HCT116 (cell line): ENCODE results near the gene RAPGEF1. TPM values are rescaled to one million over a fixed set of nuclear protein-coding genes. Genes with fewer than 3 reads are reported as not detected.

Experiments used
- ATAC-seq: fragments of 200-7000 bp; cut with Tn5 transposase; 2 replicates; pipeline ENCODE4 v1.9.1; 2020; ENCODE audit warnings: mild to moderate bottlenecking, moderate library complexity
- BruUV-seq: library from RNA; stranded (reverse); fragments of 400-500 nt; replicated peaks from 2 replicates; lab custom pipeline; 2021; lab: Mats Ljungman, UMichigan
- CTCF ChIA-PET: fragments of 300-600 bp; sonication (Branson Sonifier 250); formaldehyde crosslinking; loops from one replicate; lab custom pipeline; 2021; ENCODE audit warnings: antibody characterized with exemption; lab: Charles Lee
- POLR2A ChIA-PET: fragments of 300-600, 350-600 bp; sonication (Branson Sonifier 250); formaldehyde crosslinking; loops from one replicate; lab custom pipeline; 2021; ENCODE audit warnings: antibody characterized with exemption; lab: Charles Lee
- RAD21 ChIA-PET, 2 experiments: fragments of 300-600 bp; sonication (Branson Sonifier 250); formaldehyde crosslinking; loops; one replicate each; lab custom pipeline; 2023; ENCODE audit warnings: low total read pairs in 2 of 2; ENCODE audit not compliant: uncharacterized antibody in 2 of 2, unreplicated experiment in 2 of 2, low non-redundant PET in 1 of 2; lab: Charles Lee
- DNase-seq: peaks from one replicate; pipeline ENCODE4 v3.0.0-alpha.2; 2010; ENCODE audit warnings: low read depth, low spot score
- H2AFZ ChIP-seq: fragments of 200-600 bp; shearing (Covaris generic), sonication (generic); 2 replicates; pipeline ENCODE4 v1.6.1; 2017; ENCODE audit warnings: low read depth, mixed run types, mixed read lengths, antibody characterized with exemption, low read length; ENCODE audit not compliant: poor library complexity, severe bottlenecking
- H3K27ac ChIP-seq: 2 replicates; pipeline ENCODE4 v1.5.1; 2012; ENCODE audit warnings: low read depth, low read length
- H3K27me3 ChIP-seq: fragments of 200-600 bp; sonication (generic); 2 replicates; pipeline ENCODE4 v1.6.1; 2016; ENCODE audit warnings: mixed run types, low read length, mixed read lengths; ENCODE audit not compliant: insufficient read depth
- H3K36me3 ChIP-seq, 2 experiments: fragments of 200-500 bp in 1 of 2; fragments of 200-600 bp in 1 of 2; sonication (Bioruptor generic) in 1 of 2; sonication (generic) in 1 of 2; 2 replicates each; pipeline versions ENCODE4 v1.5.1 to v1.6.1; 2014 to 2016; ENCODE audit warnings: low read length in 2 of 2, inconsistent platforms in 1 of 2, mixed read lengths in 1 of 2, mixed run types in 1 of 2; ENCODE audit not compliant: insufficient read depth in 2 of 2, control insufficient read depth in 1 of 2
- H3K4me1 ChIP-seq, 2 experiments: fragments of 200-600 bp in 1 of 2; sonication (generic) in 1 of 2; 2 replicates each; pipeline versions ENCODE4 v1.5.1 to v1.6.1; 2012 to 2017; ENCODE audit warnings: low read length in 2 of 2, inconsistent platforms in 1 of 2, mild to moderate bottlenecking in 1 of 2, mixed read lengths in 1 of 2, mixed run types in 1 of 2, moderate library complexity in 1 of 2; ENCODE audit not compliant: insufficient read depth in 2 of 2, control insufficient read depth in 1 of 2
- H3K4me2 ChIP-seq: fragments of 200-600 bp; sonication (generic); 2 replicates; pipeline ENCODE4 v1.6.1; 2017; ENCODE audit warnings: mixed run types, low read length, mixed read lengths
- H3K4me3 ChIP-seq, 2 experiments: fragments of 200-600 bp in 1 of 2; sonication (generic) in 1 of 2; replicated peaks in 1 of 2; 2 replicates each; pipeline ENCODE4 v1.5.1; 2011 to 2016; ENCODE audit warnings: low read length in 2 of 2, control low read depth in 1 of 2, low read depth in 1 of 2, mild to moderate bottlenecking in 1 of 2, mixed read lengths in 1 of 2, mixed run types in 1 of 2
- H3K79me2 ChIP-seq: fragments of 200-600 bp; sonication (generic); 2 replicates; pipeline ENCODE4 v1.6.1; 2017; ENCODE audit warnings: mild to moderate bottlenecking, mixed run types, low read length, moderate library complexity, mixed read lengths; ENCODE audit not compliant: insufficient read depth
- H3K9ac ChIP-seq: fragments of 200-600 bp; sonication (generic); 2 replicates; pipeline ENCODE4 v1.6.1; 2016; ENCODE audit warnings: low read length, mixed read lengths
- H3K9me2 ChIP-seq: fragments of 200-600 bp; sonication (generic), shearing (Covaris generic); 2 replicates; pipeline ENCODE4 v1.6.1; 2017; ENCODE audit warnings: mixed run types, mild to moderate bottlenecking, moderate library complexity; ENCODE audit not compliant: insufficient read depth
- H3K9me3 ChIP-seq, 2 experiments: fragments of 200-500 bp in 1 of 2; fragments of 200-600 bp in 1 of 2; sonication (Bioruptor generic) in 1 of 2; sonication (generic) in 1 of 2; 2 replicates each; pipeline ENCODE4 v1.6.1; 2014 to 2017; ENCODE audit warnings: low read length in 2 of 2, mixed read lengths in 2 of 2, inconsistent platforms in 1 of 2, low read depth in 1 of 2, mild to moderate bottlenecking in 1 of 2, mixed run types in 1 of 2, moderate library complexity in 1 of 2; ENCODE audit not compliant: control insufficient read depth in 1 of 2, insufficient read depth in 1 of 2
- H4K20me1 ChIP-seq: fragments of 200-600 bp; sonication (generic), shearing (Covaris generic); 2 replicates; pipeline ENCODE4 v1.6.1; 2017; ENCODE audit warnings: mixed run types, mild to moderate bottlenecking, moderate library complexity; ENCODE audit not compliant: insufficient read depth
- ATF3 ChIP-seq: IDR thresholded peaks from 2 replicates; pipeline ENCODE4 v1.6.1; 2012
- CBX3 ChIP-seq: IDR thresholded peaks from 2 replicates; pipeline ENCODE4 v1.6.1; 2012; ENCODE audit warnings: low read depth
- CEBPB ChIP-seq: IDR thresholded peaks from 2 replicates; pipeline ENCODE4 v1.6.1; 2012; ENCODE audit warnings: low read depth
- CTCF ChIP-seq, 3 experiments: fragments of 200-600 bp in 1 of 3; sonication (generic) in 1 of 3; IDR thresholded peaks in 2 of 3; conservative IDR thresholded peaks in 1 of 3; 2 replicates each; pipeline ENCODE4 v1.5.1; 2012 to 2017; ENCODE audit warnings: low read depth in 2 of 3, low read length in 2 of 3, antibody characterized with exemption in 1 of 3, borderline replicate concordance in 1 of 3, control low read depth in 1 of 3, mild to moderate bottlenecking in 1 of 3, mixed read lengths in 1 of 3, mixed run types in 1 of 3, moderate library complexity in 1 of 3; ENCODE audit not compliant: insufficient read depth in 1 of 3
- ELF1 ChIP-seq: IDR thresholded peaks from 2 replicates; pipeline ENCODE4 v1.6.1; 2012; ENCODE audit warnings: low read depth, borderline replicate concordance
- EZH2 ChIP-seq: fragments of 200-600 bp; sonication (generic); IDR thresholded peaks from 2 replicates; pipeline ENCODE4 v1.6.1; 2017; ENCODE audit warnings: antibody characterized with exemption, mixed run types
- FOSL1 ChIP-seq: IDR thresholded peaks from 2 replicates; pipeline ENCODE4 v1.6.1; 2012; ENCODE audit warnings: low read depth
- JUND ChIP-seq: IDR thresholded peaks from 2 replicates; pipeline ENCODE4 v1.6.1; 2012
- MAX ChIP-seq: IDR thresholded peaks from 2 replicates; pipeline ENCODE4 v1.6.1; 2012
- POLR2A ChIP-seq: IDR thresholded peaks from 2 replicates; pipeline ENCODE4 v1.7.0; 2011; ENCODE audit warnings: borderline replicate concordance; ENCODE audit not compliant: insufficient read depth, insufficient read length; ENCODE audit errors: extremely low read depth
- POLR2AphosphoS5 ChIP-seq: IDR thresholded peaks from 2 replicates; pipeline ENCODE4 v1.6.1; 2011; ENCODE audit warnings: mild to moderate bottlenecking, low read depth, low read length, moderate library complexity
- RAD21 ChIP-seq: IDR thresholded peaks from 2 replicates; pipeline ENCODE4 v1.6.1; 2012; ENCODE audit warnings: low read depth, mild to moderate bottlenecking
- REST ChIP-seq: IDR thresholded peaks from 2 replicates; pipeline ENCODE4 v1.6.1; 2012; ENCODE audit warnings: low read depth
- SIN3A ChIP-seq: IDR thresholded peaks from 2 replicates; pipeline ENCODE4 v1.6.1; 2012; ENCODE audit warnings: low read depth
- TCF7L2 ChIP-seq: IDR thresholded peaks from 2 replicates; pipeline ENCODE4 v1.7.0; 2011; ENCODE audit warnings: borderline replicate concordance, inconsistent platforms; ENCODE audit not compliant: insufficient read depth, insufficient read length; ENCODE audit errors: extremely low read depth
- YY1 ChIP-seq: IDR thresholded peaks from 2 replicates; pipeline ENCODE4 v1.6.1; 2011; ENCODE audit warnings: low read length, low read depth, moderate library complexity, mild to moderate bottlenecking; ENCODE audit not compliant: insufficient replicate concordance; ENCODE audit errors: extremely low read depth
- ZBTB33 ChIP-seq: IDR thresholded peaks from 2 replicates; pipeline ENCODE4 v1.6.1; 2011; ENCODE audit warnings: mild to moderate bottlenecking, low read length, moderate library complexity; ENCODE audit not compliant: insufficient replicate concordance; ENCODE audit errors: extremely low read depth
- ZFX ChIP-seq: fragments of 450-650 bp; IDR thresholded peaks from 2 replicates; pipeline ENCODE4 v1.6.1; 2017
- ZNF274 ChIP-seq: fragments of 200-500 bp; sonication (Bioruptor generic); IDR thresholded peaks from 2 replicates; pipeline ENCODE4 v1.6.1; 2014; ENCODE audit warnings: mild to moderate bottlenecking, low read depth, low read length, inconsistent platforms
- intact Hi-C: fragments of 100-400 bp; cut with micrococcal nuclease; formaldehyde crosslinking; loops from 2 replicates; pipeline ENCODE4 v1.10.0; 2022
- total RNA-seq: library from RNA; stranded (reverse); gene quantifications from one replicate; pipeline ENCODE4 v1.2.1, GENCODE V29; 2021; ENCODE audit not compliant: unreplicated experiment

The RAPGEF1 gene
- total RNA-seq, 1 experiment from 2014 or later = 43.0 TPM

GRCh38 chr9:131731644-131732043, 8.2 kb downstream of the RAPGEF1 start:
- ChIA-PET POLR2A (interaction anchor here (1.1 kb wide), 1 partner anchor 54 kb away, joined by 3 read pairs; no protein-coding TSS in a partner anchor), RAD21 (no interaction called here), CTCF (no interaction called here)
- BruUV-seq = no TSS peak
- Histone ChIP-seq H3K27me3 (no peaks in the 10 kb centered on the region), H3K79me2 (peaks cover 84% of the 10 kb centered on the region), H3K4me2 (no peak overlapping the region), H4K20me1 (no peaks in the 10 kb centered on the region), H3K9me3 (no peaks in the 10 kb centered on the region), H3K4me3 (no peak overlapping the region), H3K36me3 (no peaks in the 10 kb centered on the region), H3K9me2 (no peaks in the 10 kb centered on the region), H2AFZ (no peak overlapping the region), H3K9ac (no peak overlapping the region), H3K4me1 (peaks cover 30 to 49% of the 10 kb centered on the region in 2 experiments), H3K27ac (no peak overlapping the region)
- intact Hi-C loops = no loop called here
- TF ChIP-seq REST = no peak
- no peak for TF ChIP-seq CEBPB
- TF ChIP-seq CBX3 = no peak
- TF ChIP-seq ELF1 = no peak
- no peak for TF ChIP-seq JUND
- no peak for TF ChIP-seq ZBTB33
- no peak for TF ChIP-seq TCF7L2
- no peak for TF ChIP-seq SIN3A
- no peak for TF ChIP-seq MAX
- no peak for TF ChIP-seq POLR2A
- TF ChIP-seq FOSL1 = no peak
- TF ChIP-seq ZNF274 = no peak
- no peak for TF ChIP-seq CTCF (IDR thresholded peaks at IDR 0.05 in 2 of 3, conservative IDR thresholded peaks at IDR 0.05 in 1 of 3; ENCODE audit: borderline replicate concordance in 1 of 3, insufficient read depth in 1 of 3, low read depth in 2 of 3, low read length in 2 of 3)
- TF ChIP-seq EZH2 = no peak
- no peak for TF ChIP-seq POLR2AphosphoS5
- TF ChIP-seq YY1 = no peak
- TF ChIP-seq ATF3 = no peak
- no peak for TF ChIP-seq RAD21
- TF ChIP-seq ZFX = no peak
- ATAC-seq (no peak), DNase-seq (no peak)
